Stimulated activated CD4-positive, alpha-beta T cell treated with anti-CD3 and anti-CD28 coated beads, Interleukin-12 subunit alpha, Interleukin-12 subunit beta, amount 100 ng/mL, for 4 hours (primary cell): ENCODE data around the gene EI24.
A peak's percentile ranks its signal among the peaks of the same experiment; 100 is the strongest.
"Not testable (repeated sequence)": the region's sequence is repeated elsewhere in the genome, so short reads cannot be mapped to it uniquely, and the experiment has no call there.

Experiments used
- DNase-seq: peaks from one replicate; pipeline ENCODE4 v3.0.0-alpha.2; 2020

Gene EI24

DNA sequence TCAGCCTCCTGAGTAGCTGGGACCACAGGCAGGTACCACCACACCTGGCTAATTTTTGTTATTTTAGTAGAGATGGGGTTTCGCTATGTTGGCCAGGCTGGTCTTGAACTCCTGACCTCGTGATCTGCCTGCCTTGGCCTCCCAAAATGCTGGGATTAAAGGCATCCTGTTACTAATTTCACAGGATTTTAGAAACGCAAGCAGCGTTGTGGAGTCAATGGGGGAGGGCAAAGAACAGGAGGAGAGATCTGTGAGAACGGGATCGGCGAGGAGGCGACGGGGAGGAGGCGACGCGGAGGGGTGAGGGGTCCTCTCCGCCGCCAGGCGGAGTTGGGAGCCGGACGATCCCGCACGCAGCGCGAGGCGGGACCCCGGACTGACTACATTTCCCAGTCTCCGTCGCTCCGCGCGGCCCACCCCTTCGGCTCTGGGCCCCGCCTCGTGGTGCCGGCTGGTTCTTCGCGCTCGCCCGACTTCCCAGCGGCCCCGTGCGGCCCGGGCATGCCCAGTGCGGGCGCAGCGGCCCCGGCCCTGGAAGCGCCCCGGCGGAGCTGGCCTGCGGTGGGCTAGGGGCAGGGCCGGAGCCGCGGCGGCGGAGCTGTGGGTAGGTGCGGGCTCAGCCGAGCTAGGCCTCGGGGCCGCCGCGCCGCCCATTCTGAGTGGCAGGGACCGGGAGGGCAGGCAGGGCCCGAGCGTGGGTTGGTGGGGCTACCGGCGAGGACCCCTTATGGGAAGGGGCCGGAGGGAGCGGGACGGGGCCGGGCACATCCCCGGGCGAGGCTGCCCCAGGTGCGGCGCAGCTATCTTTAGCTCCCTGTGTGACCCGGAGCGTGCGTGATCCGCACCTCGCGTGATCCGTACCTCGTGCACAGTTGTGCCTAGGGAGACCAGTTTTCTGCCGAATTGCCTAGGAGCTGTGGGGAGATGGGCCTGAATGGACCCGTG lies at the start of gene EI24:
EI24 (plus strand) TSS at position 508 of the 945 bp plus-strand sequence. CDS start 3,051 bp downstream, outside the sequence.
- DNase-seq: peak; percentile 89

- DNase-seq: no peak
Measured at GRCh38 chr11:125519860-125520834, 49.1 kb upstream of the EI24 start.

- no peak for DNase-seq
Measured at GRCh38 chr11:125525303-125525702, 44.0 kb upstream of the EI24 start.

DNA sequence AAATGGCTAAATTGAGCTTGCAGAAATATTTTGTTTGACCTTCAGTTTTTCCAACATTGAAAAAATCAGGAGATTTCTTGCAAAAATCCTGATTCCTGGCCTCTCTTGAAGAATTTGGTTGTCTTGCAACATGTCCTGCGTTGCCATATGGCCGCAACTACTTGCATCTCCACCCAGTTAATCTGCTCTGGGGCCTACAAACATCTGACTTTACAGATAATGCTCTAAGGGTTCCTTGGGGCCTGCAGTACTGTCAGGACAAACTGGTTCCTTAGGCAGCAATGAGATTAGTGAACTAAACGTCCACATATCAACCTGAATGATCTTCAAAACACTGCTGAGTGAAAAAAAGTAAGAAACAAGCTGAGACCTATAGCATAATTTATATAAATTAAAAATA lies 36.6 kb upstream of the EI24 start:
- no peak for DNase-seq

GRCh38 chr11:125535585-125535984 lies 33.7 kb upstream of the EI24 start:
- DNase-seq: no peak

GRCh38 chr11:125536834-125537233 lies 32.4 kb upstream of the EI24 start:
- DNase-seq: not testable (repeated sequence)

GRCh38 chr11:125542709-125543108 lies 26.6 kb upstream of the EI24 start:
- no peak for DNase-seq

GRCh38 chr11:125550780-125551179 lies 18.5 kb upstream of the EI24 start:
- DNase-seq: no peak

DNA sequence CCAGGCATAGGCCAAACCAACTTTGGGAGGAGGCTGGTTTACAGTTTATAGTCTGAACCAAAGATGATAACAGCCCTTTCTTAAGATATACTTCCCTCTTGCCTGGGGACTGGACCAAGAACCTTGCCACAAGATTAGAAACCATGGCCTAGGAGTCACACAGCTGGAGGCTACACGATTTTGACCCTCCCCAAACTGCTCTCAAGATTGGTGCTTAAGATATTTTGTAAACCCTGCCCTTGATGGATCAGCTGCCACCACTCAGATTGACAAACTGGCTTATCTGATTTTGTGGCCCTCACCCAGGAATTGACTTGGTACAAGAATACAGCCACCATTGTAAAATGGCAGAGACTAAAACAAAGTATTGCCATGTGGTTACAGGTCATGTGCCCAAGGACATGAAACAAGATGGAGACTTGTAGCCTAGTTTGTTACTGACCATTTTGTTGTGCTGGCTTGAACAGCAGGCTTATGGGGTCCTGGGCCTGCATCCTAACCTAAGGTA lies 17.4 kb upstream of the EI24 start:
- DNase-seq: no peak

DNA sequence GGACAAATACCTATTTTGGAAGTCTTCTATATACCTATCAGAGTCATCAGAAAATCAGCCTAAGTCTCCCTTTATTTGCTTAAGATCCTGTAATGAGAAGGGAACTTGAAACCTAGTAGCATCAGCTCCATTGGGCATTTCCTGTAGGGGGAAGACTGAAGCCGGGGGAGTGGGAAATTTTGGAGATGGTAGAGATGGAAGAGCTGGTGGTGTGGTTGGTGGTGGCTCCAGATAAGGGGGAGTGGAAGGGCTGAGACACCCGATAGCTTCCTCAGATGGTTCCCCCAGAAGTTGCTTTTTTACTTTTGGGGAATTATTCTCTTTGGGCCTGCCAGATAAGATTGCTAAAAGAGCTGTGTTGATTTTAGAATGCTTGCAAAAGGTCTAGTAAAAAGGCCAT lies 16.4 kb upstream of the EI24 start:
- DNase-seq: no peak

DNA sequence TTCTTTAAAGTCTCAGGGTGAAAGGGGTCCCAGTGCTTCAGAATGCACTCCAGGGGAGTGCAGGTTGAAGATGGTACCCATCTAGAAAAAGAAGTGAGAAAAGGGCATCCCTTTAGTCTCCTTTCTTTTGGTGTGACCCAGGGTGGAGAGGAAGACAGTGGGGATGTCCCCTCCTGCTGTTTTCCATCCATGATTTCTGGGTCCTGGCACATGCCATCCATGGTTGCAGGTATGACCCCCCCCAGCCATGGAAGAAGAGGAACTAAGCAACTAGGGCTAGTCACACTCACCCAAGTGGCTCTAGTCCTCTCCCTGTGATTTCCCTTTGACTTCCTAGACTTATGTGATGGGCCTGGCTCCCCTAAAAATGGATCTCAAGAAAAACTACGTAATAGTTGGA lies 15.9 kb upstream of the EI24 start:
- no peak for DNase-seq

DNA sequence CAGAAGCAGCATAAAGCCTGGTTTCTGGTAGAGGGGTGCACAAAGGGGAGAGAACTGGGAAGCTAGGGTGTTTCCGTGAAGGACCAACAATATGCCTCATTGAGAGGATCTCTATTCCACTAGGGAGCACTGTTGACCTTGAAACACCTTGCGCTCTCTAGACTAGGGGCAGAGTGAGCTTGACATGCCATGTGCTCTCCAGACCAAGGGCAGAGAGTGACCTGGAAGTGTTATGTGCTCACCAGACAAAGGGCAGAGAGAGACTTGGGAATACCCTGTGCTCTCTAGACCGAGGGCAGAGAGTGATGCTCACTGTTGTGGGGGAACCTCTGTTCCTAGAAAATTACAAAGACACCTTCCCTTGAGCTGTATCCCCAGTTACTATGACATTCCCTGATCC lies 15.2 kb upstream of the EI24 start:
- DNase-seq: no peak

GRCh38 chr11:125559888-125560287 lies 9.4 kb upstream of the EI24 start:
- no peak for DNase-seq

GRCh38 chr11:125561924-125562323 lies 7.4 kb upstream of the EI24 start:
- DNase-seq: no peak

DNA sequence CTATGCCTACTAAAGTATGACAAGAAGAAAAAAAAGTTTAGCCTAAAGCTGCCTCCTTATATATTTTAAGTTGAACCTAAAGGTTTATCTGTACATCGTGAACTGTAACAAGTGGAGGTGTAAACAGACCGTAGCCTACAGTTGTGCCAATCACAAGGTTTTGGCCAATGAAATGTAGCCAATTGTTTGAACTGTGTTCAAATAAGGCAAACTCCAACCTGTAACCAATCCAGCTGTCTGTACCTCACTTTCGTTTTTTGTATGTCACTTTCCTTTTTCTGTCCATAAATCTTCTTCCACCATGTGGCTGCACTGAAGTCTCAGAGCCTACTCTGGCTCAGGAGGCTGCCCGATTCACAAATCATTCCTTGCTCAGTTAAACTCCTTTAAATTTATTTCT lies 6.8 kb upstream of the EI24 start:
- no peak for DNase-seq

DNA sequence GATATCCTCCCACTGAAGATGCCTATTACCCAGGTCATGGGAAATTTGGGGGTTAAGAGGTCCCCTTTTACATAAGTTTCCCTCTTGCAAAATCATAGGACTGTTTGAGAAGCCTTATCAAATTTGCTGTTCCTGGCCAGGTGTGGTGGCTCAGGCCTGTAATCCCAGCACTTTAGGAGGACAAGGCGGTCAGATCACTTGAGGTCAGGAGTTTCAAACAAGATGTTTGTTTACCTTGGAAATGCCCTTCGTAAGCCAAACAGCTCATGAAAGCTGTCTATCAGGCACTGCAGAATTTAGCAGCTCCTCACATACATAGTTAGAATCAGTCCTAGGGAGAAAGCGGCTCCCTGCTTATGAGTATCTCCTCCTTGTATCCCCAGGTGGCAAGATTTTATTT lies 4.9 kb upstream of the EI24 start:
- no peak for DNase-seq

- no peak for DNase-seq
Measured at GRCh38 chr11:125566235-125566634, 3.0 kb upstream of the EI24 start.

- DNase-seq: no peak
Measured at GRCh38 chr11:125569915-125570621, 791 bp downstream of the EI24 start.

DNA sequence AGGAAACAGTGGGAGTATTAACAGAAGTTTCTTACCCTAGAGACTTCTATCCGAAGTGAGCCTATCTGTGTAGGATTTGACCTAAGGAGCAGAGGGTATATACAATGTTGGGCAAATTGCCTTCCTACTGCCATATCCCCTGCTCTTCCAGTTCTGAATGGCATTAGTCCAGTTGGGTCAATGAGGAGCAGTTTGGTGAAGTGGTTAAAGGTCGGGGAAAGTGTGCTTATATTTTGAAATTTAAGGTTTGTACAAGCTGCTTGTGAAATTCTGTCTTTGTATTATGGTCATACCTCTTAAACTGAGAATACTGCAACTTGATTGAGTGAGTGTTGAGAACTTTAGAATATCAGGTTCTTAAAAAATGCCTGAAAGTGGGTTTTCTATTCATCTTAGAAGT lies 1.7 kb downstream of the EI24 start:
- no peak for DNase-seq

DNA sequence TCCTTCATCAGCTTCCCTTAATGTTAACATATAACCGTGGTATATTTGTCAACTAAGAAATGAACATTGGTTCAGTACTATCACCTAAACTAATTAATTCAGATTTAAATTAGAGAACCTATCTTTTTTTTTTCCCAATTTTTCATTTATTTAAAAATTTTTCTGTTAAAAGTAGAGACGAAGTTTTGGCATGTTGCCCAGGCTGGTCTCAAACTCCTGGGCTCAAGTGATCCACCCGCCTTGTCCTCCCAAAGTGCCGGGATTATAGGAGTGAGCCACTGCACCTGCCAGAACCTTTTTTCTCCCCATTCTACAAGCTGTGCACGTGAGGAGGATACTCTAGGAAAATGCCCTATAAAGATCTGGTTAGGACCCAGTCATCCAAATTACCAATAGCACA lies 3.6 kb downstream of the EI24 start:
- DNase-seq: no peak

DNA sequence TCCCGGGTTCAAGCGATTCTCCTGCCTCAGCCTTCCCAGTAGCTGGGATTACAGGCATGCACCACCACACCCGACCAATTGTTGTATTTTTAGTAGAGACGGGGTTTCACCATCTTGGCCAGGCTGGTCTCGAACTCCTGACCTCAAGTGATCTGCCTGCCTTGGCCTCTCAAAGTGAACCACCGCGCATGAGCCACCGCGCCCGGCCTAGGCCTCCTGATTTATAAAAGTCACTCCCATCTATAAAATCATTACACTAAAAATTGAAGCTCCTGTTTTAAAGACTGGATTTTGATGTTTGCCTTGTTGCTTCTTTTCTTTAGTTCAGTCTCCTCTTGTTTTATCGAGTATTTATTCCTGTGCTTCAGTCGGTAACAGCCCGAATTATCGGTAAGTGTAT lies 7.9 kb downstream of the EI24 start:
- DNase-seq: not testable (repeated sequence)

GRCh38 chr11:125578783-125579182 lies 9.5 kb downstream of the EI24 start:
- DNase-seq: no peak

DNA sequence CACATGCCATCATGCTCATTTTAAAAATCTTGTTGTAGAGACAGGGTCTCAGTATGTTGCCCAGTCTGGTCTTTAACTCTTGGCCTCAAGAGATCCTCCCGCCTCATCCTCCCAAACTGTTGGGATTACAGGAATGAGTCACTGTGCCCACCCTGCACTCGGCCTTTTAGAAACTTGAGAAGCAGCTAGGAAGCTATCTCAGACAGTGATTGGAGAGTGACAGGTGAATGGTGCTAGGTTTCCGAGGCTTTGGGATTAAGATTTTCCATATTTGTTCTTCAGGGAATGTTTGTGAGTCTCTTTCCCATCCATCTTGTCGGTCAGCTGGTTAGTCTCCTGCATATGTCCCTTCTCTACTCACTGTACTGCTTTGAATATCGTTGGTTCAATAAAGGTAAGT lies 10.5 kb downstream of the EI24 start:
- DNase-seq: no peak
